GM12873 (cell line): ENCODE measurements around the gene RPL19.

ENCODE experiments used
- CTCF ChIP-seq: IDR thresholded peaks from 2 replicates; pipeline ENCODE4 v1.5.1; 2012; ENCODE audit warnings: low read depth, mild to moderate bottlenecking, moderate library complexity, low read length, control low read depth; ENCODE audit not compliant: insufficient read depth; ENCODE audit errors: missing control alignments

RPL19 gene

GRCh38 chr17:39252788-39253460, 52.8 kb downstream of the RPL19 start:
- no peak for TF ChIP-seq CTCF
